ENCODE data around the gene YTHDF2.
A peak's percentile ranks its signal among the peaks of the same experiment; 100 is the strongest.

YTHDF2 gene

DNA sequence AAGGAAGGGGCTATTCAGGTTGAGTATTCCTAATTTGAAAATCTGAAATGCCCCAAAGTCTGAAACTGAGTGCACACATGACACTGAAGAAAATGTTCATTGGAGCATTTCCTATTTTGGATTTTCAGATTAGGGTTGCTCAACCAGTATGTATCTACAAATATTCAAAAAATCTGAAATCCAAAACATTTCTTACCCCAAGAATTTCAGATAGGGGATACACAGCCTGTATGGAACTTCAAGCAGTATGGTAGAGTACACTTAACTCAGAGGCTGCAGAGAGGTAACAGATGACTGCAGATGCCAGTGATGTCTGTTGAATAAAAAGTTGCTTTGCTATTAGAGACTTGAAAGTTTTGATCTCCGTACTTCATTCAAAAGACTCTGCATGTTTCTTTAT is 19.0 kb downstream of the YTHDF2 start:
- Histone ChIP-seq H3K9me3 (ENCODE audit: insufficient read depth, low read length) (no peaks in the 10 kb centered on the region), H2AFZ (ENCODE audit: low read depth, low read length, severe bottlenecking) (no peak overlapping the region), H3F3A (ENCODE audit: insufficient read depth) (peaks cover 15% of the 10 kb centered on the region), H3K4me3 (ENCODE audit: insufficient read depth, low read length, poor library complexity, severe bottlenecking) (no peak overlapping the region), H4K20me1 (ENCODE audit: low read depth, low read length) (peaks cover 61% of the 10 kb centered on the region), H3K4me2 (ENCODE audit: low read depth, low read length, poor library complexity, severe bottlenecking) (peak overlapping the region; percentile 14), H3K27me3 (ENCODE audit: low read length) (no peaks in the 10 kb centered on the region), H3K9ac (ENCODE audit: low read length) (no peak overlapping the region), H3K9me2 (replicated peaks; ENCODE audit: insufficient read depth, low read length) (no peaks in the 10 kb centered on the region), H3K79me2 (ENCODE audit: insufficient read depth, low read length) (peaks cover 100% of the 10 kb centered on the region), H3K36me3 (ENCODE audit: low read length) (peaks cover 24% of the 10 kb centered on the region), H3K27ac (ENCODE audit: low read depth, low read length) (no peak overlapping the region)
- no peak for TF ChIP-seq EZH2phosphoT487 (conservative IDR thresholded peaks at IDR 0.05; ENCODE audit: low read length)
- TF ChIP-seq, protein P1, sequence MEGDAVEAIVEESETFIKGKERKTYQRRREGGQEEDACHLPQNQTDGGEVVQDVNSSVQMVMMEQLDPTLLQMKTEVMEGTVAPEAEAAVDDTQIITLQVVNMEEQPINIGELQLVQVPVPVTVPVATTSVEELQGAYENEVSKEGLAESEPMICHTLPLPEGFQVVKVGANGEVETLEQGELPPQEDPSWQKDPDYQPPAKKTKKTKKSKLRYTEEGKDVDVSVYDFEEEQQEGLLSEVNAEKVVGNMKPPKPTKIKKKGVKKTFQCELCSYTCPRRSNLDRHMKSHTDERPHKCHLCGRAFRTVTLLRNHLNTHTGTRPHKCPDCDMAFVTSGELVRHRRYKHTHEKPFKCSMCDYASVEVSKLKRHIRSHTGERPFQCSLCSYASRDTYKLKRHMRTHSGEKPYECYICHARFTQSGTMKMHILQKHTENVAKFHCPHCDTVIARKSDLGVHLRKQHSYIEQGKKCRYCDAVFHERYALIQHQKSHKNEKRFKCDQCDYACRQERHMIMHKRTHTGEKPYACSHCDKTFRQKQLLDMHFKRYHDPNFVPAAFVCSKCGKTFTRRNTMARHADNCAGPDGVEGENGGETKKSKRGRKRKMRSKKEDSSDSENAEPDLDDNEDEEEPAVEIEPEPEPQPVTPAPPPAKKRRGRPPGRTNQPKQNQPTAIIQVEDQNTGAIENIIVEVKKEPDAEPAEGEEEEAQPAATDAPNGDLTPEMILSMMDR (IDR thresholded peaks at IDR 0.05; ENCODE audit: insufficient read depth, low read length, poor library complexity, severe bottlenecking), result no peak

DNA sequence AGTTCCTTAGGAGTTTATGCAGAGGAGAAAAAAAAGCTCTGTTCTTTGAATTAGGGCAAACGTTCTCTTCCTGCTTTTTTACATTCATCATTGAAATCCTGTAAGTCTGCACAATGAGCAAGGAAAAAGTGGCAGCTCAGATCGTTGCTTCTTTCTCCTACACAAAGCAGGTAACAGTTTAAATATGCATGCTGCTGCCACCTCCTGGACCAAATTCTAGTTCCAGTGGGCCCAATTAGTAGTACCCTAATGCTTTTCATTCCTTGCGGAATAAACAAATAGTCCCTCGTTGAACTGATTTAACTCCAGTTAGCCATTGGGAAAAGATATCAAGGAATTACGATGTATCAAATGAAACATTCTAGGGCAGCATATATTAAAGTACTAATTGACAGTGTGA is 20.1 kb downstream of the YTHDF2 start:
- Histone ChIP-seq H3K36me3 (ENCODE audit: low read length) (peaks cover 19% of the 10 kb centered on the region), H3K9ac (ENCODE audit: low read length) (no peak overlapping the region)

DNA sequence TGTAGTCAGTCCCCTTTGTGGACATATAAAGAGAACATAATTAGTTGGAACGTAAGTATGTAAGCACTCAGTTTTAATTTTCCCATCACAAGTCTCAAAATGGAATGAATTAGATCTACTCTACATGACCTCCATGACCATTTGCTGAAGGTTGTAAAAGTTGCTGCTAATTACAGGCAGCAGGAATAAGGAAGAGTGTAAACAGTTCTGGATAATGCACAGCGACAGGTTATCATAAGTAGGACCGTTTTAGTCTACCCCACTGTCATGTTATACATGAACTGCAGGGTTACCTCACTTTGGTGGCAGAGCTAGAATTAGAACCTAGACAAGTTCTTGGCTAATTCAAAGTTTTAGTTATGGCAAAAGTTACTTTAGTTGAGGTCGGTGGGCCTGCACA is 21.7 kb downstream of the YTHDF2 start:
- TF ChIP-seq, protein P1 (IDR thresholded peaks at IDR 0.05; ENCODE audit: insufficient read depth, low read length, poor library complexity, severe bottlenecking), result no peak
- TF ChIP-seq EZH2phosphoT487 (conservative IDR thresholded peaks at IDR 0.05; ENCODE audit: low read length), result no peak
- H3K4me2 ChIP-seq (ENCODE audit: low read depth, low read length, poor library complexity, severe bottlenecking), result no peak overlapping the region
- no peak overlapping the region for H3K4me3 ChIP-seq (ENCODE audit: insufficient read depth, low read length, poor library complexity, severe bottlenecking)
- peaks cover 99% of the 10 kb centered on the region for H3K79me2 ChIP-seq (ENCODE audit: insufficient read depth, low read length)
- peaks cover 19% of the 10 kb centered on the region for H3K36me3 ChIP-seq (ENCODE audit: low read length)
- no peak overlapping the region for H3K27ac ChIP-seq (ENCODE audit: low read depth, low read length)
- no peaks in the 10 kb centered on the region for H3K9me3 ChIP-seq (ENCODE audit: insufficient read depth, low read length)
- no peaks in the 10 kb centered on the region for H3K9me2 ChIP-seq (replicated peaks; ENCODE audit: insufficient read depth, low read length)
- no peak overlapping the region for H3K9ac ChIP-seq (ENCODE audit: low read length)
- H3K27me3 ChIP-seq (ENCODE audit: low read length), result no peaks in the 10 kb centered on the region
- peaks cover 15% of the 10 kb centered on the region for H3F3A ChIP-seq (ENCODE audit: insufficient read depth)
- H2AFZ ChIP-seq (ENCODE audit: low read depth, low read length, severe bottlenecking), result no peak overlapping the region
- peaks cover 41% of the 10 kb centered on the region for H4K20me1 ChIP-seq (ENCODE audit: low read depth, low read length)

More for the DNA sequence above, 20.1 kb downstream of the YTHDF2 start:
- H3K9me2 ChIP-seq (replicated peaks; ENCODE audit: insufficient read depth, low read length), result no peaks in the 10 kb centered on the region
- no peaks in the 10 kb centered on the region for H3K9me3 ChIP-seq (ENCODE audit: insufficient read depth, low read length)
- peaks cover 100% of the 10 kb centered on the region for H3K79me2 ChIP-seq (ENCODE audit: insufficient read depth, low read length)
- H3K27ac ChIP-seq (ENCODE audit: low read depth, low read length), result no peak overlapping the region
- no peak overlapping the region for H2AFZ ChIP-seq (ENCODE audit: low read depth, low read length, severe bottlenecking)
- TF ChIP-seq, protein P1 (IDR thresholded peaks at IDR 0.05; ENCODE audit: insufficient read depth, low read length, poor library complexity, severe bottlenecking), result no peak
- TF ChIP-seq EZH2phosphoT487 (conservative IDR thresholded peaks at IDR 0.05; ENCODE audit: low read length), result no peak
- no peak overlapping the region for H3K4me3 ChIP-seq (ENCODE audit: insufficient read depth, low read length, poor library complexity, severe bottlenecking)
- peaks cover 15% of the 10 kb centered on the region for H3F3A ChIP-seq (ENCODE audit: insufficient read depth)
- H4K20me1 ChIP-seq (ENCODE audit: low read depth, low read length), result peaks cover 53% of the 10 kb centered on the region
- no peak overlapping the region for H3K4me2 ChIP-seq (ENCODE audit: low read depth, low read length, poor library complexity, severe bottlenecking)
- H3K27me3 ChIP-seq (ENCODE audit: low read length), result no peaks in the 10 kb centered on the region

Measured in SU-DHL-6 (cell line).